HL-60 (cell line): ENCODE measurements around the gene MYO10.

Experiments
- DNase-seq, 2 experiments: peaks; one replicate each; pipeline ENCODE4 v3.0.0-alpha.2; 2010 to 2020; ENCODE audit warnings: low read depth in 1 of 2, low spot score in 1 of 2
- H3K27ac ChIP-seq: fragments of 250-450 bp; sonication (Bioruptor Pico); replicated peaks from 2 replicates; pipeline ENCODE4 v1.5.1; 2020; ENCODE audit warnings: mild to moderate bottlenecking, moderate library complexity
- H3K27me3 ChIP-seq: fragments of 250-450 bp; sonication (Bioruptor Pico); 2 replicates; pipeline ENCODE4 v1.5.1; 2021; ENCODE audit warnings: mild to moderate bottlenecking, moderate library complexity; ENCODE audit not compliant: insufficient read depth, poor library complexity, severe bottlenecking
- H3K4me3 ChIP-seq: replicated peaks from 2 replicates; pipeline ENCODE4 v1.5.1; 2011; ENCODE audit warnings: mild to moderate bottlenecking, control low read depth, low read length; ENCODE audit not compliant: insufficient read depth
- GABPA ChIP-seq: IDR thresholded peaks from 2 replicates; pipeline ENCODE4 v1.6.1; 2012; ENCODE audit warnings: low read depth
- POLR2AphosphoS5 ChIP-seq: IDR thresholded peaks from 2 replicates; pipeline ENCODE4 v1.6.1; 2012; ENCODE audit warnings: low read depth
- SPI1 ChIP-seq: IDR thresholded peaks from 2 replicates; pipeline ENCODE4 v1.6.1; 2012; ENCODE audit warnings: low read depth, mild to moderate bottlenecking, borderline replicate concordance
- TF ChIP-seq, protein P1 (sequence below): IDR thresholded peaks from one replicate; pipeline ENCODE4 v1.5.1; 2011; ENCODE audit warnings: low read length, control low read depth, inconsistent platforms; ENCODE audit not compliant: insufficient read depth
- TF ChIP-seq, protein P2 (sequence below): IDR thresholded peaks from 2 replicates; pipeline ENCODE4 v1.6.1; 2012; ENCODE audit warnings: low read depth; ENCODE audit not compliant: insufficient replicate concordance

Gene MYO10

DNA sequence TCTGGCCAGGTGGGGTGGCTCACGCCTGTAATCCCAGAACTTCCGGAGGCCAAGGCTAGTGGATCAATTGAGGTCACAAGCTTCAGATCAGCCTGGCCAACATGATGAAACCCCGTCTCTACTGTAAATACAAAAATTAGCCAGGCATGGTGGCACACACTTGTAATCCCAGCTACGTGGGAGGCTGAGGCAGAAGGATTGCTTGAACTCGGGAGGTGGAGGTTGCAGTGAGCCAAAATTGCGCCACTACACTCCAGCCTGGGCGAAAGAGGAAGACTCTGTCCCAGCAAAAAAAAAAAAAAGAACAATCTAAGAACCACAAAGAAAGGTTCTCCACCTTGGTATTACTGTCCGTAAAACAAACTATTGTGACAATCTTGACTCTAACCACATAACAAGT, 9.7 kb downstream of the MYO10 start:
- H3K27ac ChIP-seq: no peak overlapping the region
- TF ChIP-seq GABPA: no peak
- TF ChIP-seq, protein P1, sequence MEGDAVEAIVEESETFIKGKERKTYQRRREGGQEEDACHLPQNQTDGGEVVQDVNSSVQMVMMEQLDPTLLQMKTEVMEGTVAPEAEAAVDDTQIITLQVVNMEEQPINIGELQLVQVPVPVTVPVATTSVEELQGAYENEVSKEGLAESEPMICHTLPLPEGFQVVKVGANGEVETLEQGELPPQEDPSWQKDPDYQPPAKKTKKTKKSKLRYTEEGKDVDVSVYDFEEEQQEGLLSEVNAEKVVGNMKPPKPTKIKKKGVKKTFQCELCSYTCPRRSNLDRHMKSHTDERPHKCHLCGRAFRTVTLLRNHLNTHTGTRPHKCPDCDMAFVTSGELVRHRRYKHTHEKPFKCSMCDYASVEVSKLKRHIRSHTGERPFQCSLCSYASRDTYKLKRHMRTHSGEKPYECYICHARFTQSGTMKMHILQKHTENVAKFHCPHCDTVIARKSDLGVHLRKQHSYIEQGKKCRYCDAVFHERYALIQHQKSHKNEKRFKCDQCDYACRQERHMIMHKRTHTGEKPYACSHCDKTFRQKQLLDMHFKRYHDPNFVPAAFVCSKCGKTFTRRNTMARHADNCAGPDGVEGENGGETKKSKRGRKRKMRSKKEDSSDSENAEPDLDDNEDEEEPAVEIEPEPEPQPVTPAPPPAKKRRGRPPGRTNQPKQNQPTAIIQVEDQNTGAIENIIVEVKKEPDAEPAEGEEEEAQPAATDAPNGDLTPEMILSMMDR: no peak
- TF ChIP-seq, protein P2, sequence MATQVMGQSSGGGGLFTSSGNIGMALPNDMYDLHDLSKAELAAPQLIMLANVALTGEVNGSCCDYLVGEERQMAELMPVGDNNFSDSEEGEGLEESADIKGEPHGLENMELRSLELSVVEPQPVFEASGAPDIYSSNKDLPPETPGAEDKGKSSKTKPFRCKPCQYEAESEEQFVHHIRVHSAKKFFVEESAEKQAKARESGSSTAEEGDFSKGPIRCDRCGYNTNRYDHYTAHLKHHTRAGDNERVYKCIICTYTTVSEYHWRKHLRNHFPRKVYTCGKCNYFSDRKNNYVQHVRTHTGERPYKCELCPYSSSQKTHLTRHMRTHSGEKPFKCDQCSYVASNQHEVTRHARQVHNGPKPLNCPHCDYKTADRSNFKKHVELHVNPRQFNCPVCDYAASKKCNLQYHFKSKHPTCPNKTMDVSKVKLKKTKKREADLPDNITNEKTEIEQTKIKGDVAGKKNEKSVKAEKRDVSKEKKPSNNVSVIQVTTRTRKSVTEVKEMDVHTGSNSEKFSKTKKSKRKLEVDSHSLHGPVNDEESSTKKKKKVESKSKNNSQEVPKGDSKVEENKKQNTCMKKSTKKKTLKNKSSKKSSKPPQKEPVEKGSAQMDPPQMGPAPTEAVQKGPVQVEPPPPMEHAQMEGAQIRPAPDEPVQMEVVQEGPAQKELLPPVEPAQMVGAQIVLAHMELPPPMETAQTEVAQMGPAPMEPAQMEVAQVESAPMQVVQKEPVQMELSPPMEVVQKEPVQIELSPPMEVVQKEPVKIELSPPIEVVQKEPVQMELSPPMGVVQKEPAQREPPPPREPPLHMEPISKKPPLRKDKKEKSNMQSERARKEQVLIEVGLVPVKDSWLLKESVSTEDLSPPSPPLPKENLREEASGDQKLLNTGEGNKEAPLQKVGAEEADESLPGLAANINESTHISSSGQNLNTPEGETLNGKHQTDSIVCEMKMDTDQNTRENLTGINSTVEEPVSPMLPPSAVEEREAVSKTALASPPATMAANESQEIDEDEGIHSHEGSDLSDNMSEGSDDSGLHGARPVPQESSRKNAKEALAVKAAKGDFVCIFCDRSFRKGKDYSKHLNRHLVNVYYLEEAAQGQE: no peak
- no peak for TF ChIP-seq POLR2AphosphoS5
- peak; percentile 45; the same call in 1 of the 2 replicates for TF ChIP-seq SPI1
- H3K27me3 ChIP-seq: no peaks in the 10 kb centered on the region
- DNase-seq: peak in 1 of 2 experiments; percentile 66
- no peak overlapping the region for H3K4me3 ChIP-seq

DNA sequence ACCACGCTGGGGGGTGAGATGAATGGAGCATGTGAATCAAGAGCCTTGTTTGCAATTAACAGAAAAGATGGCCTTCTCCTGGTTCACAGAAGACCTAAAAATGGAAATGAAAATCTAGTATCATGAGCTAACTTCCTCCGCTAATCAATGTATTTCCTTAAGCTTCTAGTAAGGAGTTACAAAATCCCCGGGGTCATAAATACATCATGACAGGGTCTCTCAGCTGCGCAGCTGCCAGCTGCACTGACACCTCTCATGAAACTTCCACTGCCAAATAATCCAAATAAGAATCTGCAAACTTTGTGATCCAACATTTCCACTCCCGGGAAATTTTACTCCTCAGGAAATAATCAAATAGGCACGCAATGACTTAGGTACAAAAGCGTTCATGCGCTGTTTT, 11.9 kb downstream of the MYO10 start:
- Histone ChIP-seq H3K27ac (no peak overlapping the region), H3K4me3 (no peak overlapping the region), H3K27me3 (no peaks in the 10 kb centered on the region)
- DNase-seq: no peak
- TF ChIP-seq, protein P2: no peak
- TF ChIP-seq SPI1 (no peak), GABPA (no peak)
- TF ChIP-seq, protein P1: no peak

DNA sequence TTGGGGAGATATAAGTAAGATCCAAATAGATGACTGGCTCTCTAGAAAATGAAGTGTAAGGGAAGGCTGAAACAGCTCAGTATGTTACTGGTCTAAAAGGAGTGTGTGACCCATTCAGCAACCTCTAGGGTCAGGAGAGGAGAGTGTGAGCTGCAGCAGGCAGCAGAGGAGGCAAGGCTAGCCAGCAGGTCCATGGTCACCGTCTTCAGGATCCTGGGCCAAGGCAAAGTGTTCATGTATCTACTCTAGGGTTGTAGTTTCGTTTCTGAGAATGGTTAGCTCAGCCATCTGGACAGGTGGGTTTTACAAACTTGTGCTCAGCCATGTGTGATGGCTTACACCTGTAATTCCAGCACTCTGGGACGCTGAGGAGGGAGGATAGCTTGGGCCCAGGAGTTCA, 13.7 kb downstream of the MYO10 start:
- Histone ChIP-seq H3K27ac (no peak overlapping the region), H3K4me3 (no peak overlapping the region), H3K27me3 (no peaks in the 10 kb centered on the region)
- DNase-seq: no peak
- TF ChIP-seq POLR2AphosphoS5: no peak
- TF ChIP-seq GABPA: no peak
- TF ChIP-seq, protein P1: no peak
- no peak for TF ChIP-seq SPI1
- TF ChIP-seq, protein P2: no peak
